RWPE1 (cell line): ENCODE data around the gene PLD4.

Experiments
- CTCF ChIA-PET: fragments of 350-600 bp; sonication (Branson Sonifier 250); formaldehyde crosslinking; extraction: SDS; loops from one replicate; lab custom pipeline; 2021; lab: Yijun Ruan, JAX
- POLR2A ChIA-PET: fragments of 400-600 bp; formaldehyde crosslinking; extraction: SDS; loops from one replicate; lab custom pipeline; 2020; ENCODE audit warnings: antibody characterized with exemption; ENCODE audit not compliant: low non-redundant PET; lab: Yijun Ruan, JAX
- DNase-seq: peaks from one replicate; pipeline ENCODE4 v3.0.0; 2012; ENCODE audit warnings: low spot score
- H3K27ac ChIP-seq: fragments of 450-650 bp; 2 replicates; pipeline ENCODE4 v1.5.1; 2017
- CTCF ChIP-seq: fragments of 450-650 bp; conservative IDR thresholded peaks from 2 replicates; pipeline ENCODE4 v1.5.1; 2017; ENCODE audit warnings: low read depth, mild to moderate bottlenecking

PLD4 gene

GRCh38 chr14:104878582-104878981, 46.1 kb upstream of the PLD4 start:
- CTCF ChIA-PET: no interaction called here
- H3K27ac ChIP-seq: peak overlapping the region; percentile 33
- TF ChIP-seq CTCF: no peak
- DNase-seq: no peak
- POLR2A ChIA-PET: no interaction called here

GRCh38 chr14:104879201-104879982, 45.3 kb upstream of the PLD4 start:
- no peak for DNase-seq
- POLR2A ChIA-PET: no interaction called here
- TF ChIP-seq CTCF: no peak
- H3K27ac ChIP-seq: peak overlapping the region; percentile 12
- CTCF ChIA-PET: interaction anchor here (1.3 kb wide), 1 partner anchor 23 kb away, joined by 3 read pairs; no protein-coding TSS in a partner anchor

- no peak for TF ChIP-seq CTCF
- POLR2A ChIA-PET: no interaction called here
- no peak for DNase-seq
- H3K27ac ChIP-seq: peak overlapping the region; percentile 12
- CTCF ChIA-PET: interaction anchor here (0.7 to 1.3 kb wide), 2 partner anchors 24 to 89 kb away, joined by 3 to 4 read pairs; no protein-coding TSS in a partner anchor
Measured at GRCh38 chr14:104879983-104880565, 44.6 kb upstream of the PLD4 start.

GRCh38 chr14:104880584-104881210, 44.0 kb upstream of the PLD4 start:
- no peak for TF ChIP-seq CTCF
- ChIA-PET POLR2A (no interaction called here), CTCF (interaction anchor here (0.7 to 1.3 kb wide), 2 partner anchors 24 to 89 kb away, joined by 3 to 4 read pairs; no protein-coding TSS in a partner anchor)
- peak overlapping the region; percentile 74 for H3K27ac ChIP-seq
- DNase-seq: no peak

GRCh38 chr14:104881369-104881979, 43.2 kb upstream of the PLD4 start:
- H3K27ac ChIP-seq: peak overlapping the region; percentile 74
- no peak for DNase-seq
- ChIA-PET CTCF (interaction anchor here (0.7 kb wide), 1 partner anchor 15 kb away, joined by 3 read pairs; no protein-coding TSS in a partner anchor), POLR2A (no interaction called here)
- no peak for TF ChIP-seq CTCF
